Dermis blood vessel endothelial cell (primary cell): ENCODE measurements around the gene SCEL. TPM values are rescaled to one million over a fixed set of nuclear protein-coding genes. Genes with fewer than 3 reads are reported as not detected.

Experiments used
- DNase-seq: peaks from one replicate; pipeline ENCODE4 v3.0.0; 2010
- total RNA-seq: library from RNA; depleted of rRNA; stranded (reverse); fragments of >200 nt; gene quantifications from 2 replicates; pipeline ENCODE4 v1.2.3, GENCODE V29; 2014

SCEL gene
- total RNA-seq, 1 donor from 2014 or later: under 0.01 TPM

DNA sequence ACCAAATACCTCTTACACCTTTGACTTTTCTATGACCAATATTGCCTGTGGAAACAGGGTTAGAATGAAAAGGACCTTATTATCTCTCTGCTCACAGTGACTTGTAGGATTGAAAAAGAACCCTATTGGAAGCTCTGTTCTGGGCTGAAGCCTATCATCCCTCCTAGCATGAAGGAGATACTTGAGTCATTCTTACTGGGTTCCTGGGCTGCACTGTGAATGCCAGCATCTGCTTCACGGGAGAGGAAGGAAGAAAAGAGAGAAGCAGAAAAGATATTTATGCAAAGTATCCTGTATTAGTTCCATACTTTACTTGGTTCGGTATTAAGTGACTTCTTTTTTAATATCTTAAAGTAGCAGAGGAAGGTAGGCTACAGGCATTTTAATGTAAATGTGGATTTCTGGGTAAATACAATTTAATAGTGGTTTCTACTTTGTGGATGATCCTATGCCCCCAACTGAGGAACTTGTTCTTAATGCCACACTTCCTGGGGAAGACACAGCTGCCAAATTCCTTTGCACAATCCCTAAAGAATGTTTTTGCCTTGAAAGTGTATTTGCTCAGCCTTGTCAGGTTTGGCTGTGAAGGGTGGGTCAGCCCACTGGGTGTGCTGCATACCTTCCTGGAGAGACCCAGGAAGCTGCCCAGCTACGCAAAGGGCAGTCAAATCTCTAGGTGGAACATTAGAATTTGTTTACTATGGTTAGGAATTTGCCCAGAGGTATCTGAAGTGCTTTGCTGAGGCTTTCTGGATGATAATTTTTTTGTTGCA lies 13.7 kb upstream of the SCEL start:
- DNase-seq: peak; percentile 53

DNA sequence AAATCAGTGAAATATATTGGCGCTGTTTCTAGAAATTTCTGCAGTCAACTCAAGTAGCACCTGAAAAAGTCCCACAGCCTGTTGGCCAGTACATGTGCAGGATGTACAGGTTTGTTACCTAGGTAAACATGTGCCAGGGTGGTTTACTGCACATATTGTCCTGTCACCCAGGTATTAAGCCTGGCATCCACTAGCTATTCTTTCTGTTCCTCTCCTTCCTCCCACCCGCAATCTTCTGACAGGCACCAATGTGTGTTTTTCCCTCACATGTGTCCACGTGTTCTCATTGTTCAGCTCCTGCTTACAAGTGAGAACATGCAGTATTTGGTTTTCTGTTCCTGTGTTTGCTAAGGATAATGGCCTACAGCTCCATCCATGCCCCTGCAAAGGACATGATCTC lies 13.1 kb upstream of the SCEL start:
- no peak for DNase-seq

DNA sequence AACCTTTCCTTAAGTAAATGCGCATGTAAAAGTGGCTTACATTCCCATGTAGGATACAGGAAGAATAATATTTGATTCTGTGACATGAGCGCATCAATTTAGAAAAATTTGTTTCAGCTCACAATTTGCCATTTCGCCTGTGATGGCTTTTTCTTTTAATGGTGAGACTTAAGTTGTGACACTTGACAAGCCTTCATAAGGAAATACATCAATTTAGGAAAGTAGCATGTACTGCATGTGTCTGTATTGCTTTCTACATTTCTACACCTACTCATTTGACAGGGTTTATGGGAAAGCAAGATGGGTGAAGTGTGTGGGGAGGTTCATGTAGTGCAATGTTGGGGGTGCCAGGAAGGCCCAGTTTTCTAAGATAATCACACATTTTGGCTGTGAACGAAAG lies 12.1 kb upstream of the SCEL start:
- no peak for DNase-seq

DNA sequence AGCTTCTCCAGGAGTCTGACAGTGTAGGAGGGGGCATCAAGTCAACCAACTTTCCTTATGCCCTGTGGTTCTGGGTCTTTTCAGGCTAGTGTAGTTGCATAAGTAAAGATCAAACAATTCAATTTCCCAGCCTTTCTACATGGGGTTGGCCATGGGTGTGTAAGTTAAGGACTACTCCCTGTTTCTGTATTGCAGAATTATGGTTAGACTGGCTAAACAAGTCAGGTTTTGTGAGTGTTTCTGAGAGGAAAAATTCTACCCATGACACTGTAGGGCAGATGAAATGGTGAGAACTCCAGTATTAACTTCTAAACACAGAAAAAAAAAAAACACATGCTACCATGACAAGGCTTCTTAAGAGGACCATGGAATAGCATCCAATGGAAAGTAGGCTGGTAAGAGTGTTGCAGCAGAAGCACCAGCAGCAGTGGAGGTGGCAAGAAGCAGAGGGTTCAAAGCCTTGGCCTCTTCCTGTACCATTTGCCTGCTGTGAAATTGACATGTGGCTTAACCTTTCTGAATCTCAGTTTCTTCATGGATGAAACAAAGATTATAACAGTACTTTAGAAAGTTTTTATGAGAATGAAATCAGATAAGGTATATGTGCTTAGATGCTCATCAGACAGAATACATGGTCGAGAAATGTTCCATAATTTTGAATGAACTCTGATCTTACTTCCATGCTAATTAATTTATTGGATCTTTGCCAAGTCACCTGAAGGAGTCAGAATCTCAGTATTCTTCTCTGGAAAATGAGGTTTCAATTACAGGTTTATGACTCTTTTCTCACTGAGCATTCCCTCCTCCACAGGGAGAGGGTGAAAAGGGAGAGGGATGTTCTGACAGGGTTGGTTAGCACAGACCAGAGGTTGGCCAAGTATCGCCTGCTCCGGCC lies 11.4 kb upstream of the SCEL start:
- no peak for DNase-seq

DNA sequence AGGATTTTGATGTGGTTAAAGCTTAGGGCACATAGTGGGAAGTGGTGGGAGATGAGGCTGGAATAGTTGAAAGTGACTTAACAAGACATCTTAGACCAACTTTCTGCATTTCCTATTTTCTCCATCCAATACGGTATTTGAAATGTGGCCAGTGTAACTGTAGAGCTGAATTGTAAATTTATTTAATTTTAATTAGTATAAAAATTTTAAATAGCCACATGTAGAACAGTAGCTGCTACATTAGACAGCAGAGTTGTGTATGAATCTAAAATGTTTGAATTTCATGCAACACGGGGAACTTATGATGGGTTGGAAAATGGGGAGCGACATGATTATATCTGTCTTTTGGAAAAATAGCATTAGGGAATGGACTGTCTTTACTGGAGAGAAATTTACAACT lies 7.1 kb upstream of the SCEL start:
- no peak for DNase-seq

DNA sequence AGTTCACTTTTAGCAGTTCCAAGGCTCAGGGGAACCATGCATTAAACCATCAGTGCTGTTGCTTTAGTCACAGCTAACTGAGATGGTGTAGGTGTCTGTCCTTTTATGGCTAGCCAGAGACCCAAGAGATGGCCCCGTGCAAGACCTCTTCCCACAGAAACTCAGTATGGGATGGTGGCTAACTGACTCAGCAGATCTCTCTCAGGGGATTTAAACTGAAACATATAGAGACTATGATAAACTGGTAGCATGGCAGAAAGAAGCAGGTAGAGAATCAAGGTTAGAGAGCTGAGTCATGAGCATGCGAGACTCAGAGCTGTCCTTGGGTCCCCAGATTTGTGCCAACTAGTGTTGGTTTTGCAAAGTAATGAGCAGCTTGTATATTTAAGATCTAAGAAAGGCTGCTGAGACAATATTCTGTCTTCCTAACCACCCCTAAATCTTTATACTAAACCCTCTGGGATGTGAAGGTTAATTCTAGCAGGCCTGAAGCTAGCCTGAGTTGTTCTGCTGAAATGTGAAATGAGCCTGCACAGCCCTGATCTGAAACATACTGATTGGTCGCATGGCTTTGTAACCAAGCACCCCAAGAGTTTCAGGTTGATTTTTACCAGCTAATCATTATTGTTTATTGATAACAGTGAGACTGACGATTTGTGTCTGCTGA lies 6.5 kb upstream of the SCEL start:
- no peak for DNase-seq

DNA sequence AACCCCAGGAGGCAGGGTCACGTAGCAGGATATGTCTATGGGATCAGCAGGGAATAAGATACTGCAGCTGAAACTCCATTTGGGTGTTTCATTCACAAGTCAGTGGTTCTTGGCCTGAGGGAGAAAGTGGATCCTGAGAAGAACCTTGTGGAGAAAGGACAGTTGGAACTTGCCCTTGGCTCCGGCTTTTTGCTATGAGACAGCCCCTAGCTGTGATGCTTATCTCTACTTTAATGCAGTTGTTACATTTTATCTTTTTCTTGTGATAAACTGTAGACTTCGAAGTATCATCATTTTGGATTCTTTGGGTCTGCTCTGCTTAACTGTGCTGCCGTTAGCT lies 6.0 kb upstream of the SCEL start:
- DNase-seq: no peak

DNA sequence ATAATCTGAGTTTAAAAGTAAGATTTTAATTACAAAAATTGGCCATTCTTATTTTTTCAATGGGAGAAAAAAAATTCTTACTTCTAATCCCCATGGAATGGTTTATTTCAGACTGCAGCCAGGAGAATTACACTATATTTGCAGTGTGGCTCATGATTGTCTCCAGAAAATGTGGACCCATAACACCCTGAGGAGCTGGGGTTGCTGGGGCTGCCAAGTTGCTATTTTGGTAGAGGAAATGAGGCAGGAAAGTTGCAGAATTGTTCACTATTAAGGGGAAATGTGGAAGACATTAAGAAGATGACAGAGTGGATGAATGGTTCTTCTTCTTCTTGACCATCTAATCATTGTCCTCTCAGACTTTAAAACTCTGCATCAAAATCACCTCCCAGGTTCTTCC lies 4.6 kb upstream of the SCEL start:
- DNase-seq: no peak

DNA sequence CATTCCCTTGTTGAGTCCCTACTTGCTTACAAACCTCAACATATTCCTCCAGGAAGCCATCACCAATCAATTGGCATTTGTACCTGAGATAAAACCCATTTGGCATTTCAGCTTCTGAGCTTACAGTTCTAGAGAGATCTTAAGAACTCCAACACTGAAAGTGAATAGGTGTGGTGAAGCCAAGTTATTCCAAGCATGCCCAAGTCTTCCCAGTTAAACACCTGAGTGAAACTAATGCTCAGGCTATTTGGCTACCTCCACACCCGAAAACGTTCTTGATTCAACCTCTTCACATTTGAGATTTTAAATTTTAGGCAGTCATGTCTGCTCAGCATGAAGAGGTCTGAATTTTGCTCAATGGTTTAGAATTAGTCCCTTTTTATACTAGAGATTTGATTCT lies 2.5 kb upstream of the SCEL start:
- DNase-seq: no peak

DNA sequence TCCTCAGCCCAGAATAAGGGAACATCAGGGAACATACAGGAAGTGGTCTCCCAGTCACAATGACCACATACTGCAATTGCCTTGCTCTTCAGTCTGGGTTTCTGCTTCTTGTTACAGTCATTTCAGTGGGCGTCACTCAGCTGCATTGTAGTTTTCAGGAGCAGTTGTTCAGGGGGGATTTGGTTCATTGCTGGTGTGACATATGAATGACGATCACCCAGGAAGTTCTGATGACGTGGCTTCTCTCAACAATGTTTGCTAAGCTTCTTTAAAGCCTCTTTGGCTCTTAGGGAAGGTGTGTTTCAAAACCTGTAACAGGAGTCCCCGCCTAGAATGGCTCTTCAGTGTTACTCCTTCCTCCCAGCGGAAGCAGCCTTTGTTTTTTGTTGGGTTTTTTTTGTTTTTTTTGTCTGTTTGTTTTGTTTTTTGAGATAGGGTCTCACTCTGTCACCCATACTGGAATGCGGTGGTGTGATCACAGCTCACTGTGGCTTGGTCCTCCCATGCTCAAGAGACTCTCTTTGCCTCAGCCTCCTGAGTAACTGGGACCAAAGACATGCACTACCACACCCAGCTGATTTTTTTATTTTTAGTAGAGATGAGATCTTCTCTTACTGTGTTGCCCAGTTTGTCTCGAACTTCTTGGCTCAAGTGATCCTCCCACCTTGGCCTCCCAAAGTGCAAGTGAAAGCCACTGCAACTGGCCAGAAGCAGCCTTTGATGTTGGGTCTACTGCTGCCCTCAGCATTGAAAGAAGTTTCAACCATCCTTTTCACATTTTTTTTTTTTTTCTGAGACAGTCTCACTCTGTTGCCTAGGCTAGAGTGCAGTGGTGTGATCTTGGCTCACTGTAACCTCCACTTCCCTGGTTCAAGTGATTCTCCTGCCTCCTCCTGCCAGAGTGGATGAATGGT lies 1.4 kb upstream of the SCEL start:
- no peak for DNase-seq

DNA sequence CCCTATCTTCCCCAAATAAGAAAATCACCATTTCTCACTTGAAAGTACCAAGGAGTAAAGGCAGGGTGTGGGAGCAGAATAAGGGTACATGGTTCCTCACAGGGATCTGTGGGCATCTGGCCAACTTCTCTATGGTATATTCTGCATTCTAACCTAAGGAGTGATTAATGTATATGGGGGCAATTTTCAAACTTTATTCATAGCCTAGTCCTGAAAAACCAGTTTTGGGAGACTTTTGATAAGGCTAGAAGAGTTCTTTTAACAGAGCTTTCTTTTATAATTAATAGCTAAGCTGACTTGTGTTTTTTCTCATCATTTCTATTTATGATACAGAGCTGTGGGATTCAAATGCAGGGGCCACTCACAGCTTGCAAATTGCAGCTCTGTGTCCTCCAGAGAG lies 852 bp downstream of the SCEL start:
- no peak for DNase-seq

DNA sequence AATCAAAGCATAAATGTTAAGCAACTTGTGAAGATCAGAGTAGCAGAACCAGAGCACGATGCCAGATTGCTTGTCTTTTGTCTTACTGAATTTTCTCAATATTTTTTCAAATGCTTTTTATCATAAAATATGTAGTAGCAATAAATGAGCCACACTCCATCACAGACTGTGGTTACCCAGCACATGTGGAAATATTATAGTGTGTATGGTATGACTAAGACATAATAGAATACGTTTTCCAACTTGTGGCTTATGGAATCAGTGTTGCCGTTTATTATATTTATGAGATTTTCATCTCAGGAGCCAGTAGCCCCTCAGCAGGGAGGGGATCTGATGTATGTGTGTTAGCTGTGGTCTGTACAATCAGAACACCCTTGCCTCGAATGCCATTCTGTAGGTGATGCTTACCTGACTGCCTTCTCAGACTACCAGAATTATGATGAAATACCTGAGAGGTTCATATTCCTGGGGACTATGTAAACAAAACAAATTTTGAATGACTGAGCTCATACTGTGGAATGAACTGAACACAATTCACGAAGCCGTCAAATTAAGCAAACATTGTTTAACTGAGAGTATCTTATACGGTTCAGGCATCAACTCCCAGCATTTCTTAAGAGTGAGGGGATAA lies 1.9 kb downstream of the SCEL start:
- no peak for DNase-seq

DNA sequence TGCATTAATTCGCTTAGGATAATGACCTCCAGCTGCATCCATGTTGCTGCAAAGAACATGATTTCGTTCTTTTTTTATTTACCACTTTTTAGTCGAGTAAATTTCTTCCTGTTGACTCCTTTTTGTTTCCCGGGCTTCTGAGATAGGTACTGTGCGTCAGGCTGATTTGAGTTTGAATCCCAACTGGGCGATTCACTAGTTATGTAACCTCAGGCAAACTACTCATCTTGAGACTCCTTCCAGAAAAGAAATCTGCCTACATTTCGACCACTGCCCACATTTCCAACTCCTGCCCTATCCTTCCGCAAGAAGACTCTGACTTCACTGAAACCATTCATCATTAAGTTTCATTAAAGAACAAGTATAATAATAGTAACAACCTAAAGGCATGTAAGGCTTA lies 8.2 kb downstream of the SCEL start:
- no peak for DNase-seq

DNA sequence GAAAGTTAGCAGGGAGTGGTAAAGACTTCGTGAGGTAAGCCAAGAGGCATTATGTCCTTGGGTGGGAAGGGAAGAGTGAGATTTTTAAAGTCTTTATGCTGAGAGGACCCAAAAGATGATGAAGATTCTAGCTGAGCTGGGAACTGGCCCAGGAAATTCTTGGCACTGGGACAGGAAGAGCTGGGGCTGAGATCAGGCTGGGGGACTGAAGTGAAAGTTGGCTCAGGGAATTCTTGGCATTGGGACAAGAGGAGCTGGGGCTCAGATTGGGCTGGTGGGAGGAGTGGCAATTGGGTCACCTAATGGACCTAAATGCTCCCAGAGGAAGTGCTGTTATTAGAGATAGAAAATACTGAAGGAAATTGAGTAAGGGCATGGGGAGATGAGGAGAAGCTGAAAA lies 8.8 kb downstream of the SCEL start:
- DNase-seq: peak; percentile 59

DNA sequence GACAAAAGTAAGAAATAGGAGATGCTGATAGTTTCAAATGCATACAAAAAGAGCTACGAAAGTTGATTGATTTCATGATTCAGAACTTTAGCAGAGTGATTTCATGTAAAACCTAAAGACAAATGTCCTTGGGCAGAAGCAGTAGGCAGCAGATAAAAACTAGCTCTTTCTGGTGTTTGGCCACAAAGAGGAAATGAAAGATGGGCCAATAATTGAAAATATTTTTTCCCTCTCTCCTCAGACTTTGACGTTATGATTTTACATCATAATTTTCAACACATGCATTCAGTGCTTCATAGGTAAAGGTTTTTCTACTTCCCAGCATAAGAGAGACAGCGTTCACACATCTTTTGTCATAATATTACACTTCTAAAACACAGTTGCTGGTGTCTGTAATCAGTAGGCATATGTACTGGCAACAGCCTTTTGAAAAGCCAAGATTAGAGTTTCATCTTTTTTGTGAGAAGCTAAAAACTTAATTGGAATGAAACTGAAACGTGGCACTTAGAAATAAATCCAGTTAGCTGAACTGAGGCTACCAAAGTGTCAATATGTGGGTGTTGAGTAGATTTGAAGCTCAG lies 9.3 kb downstream of the SCEL start:
- no peak for DNase-seq

DNA sequence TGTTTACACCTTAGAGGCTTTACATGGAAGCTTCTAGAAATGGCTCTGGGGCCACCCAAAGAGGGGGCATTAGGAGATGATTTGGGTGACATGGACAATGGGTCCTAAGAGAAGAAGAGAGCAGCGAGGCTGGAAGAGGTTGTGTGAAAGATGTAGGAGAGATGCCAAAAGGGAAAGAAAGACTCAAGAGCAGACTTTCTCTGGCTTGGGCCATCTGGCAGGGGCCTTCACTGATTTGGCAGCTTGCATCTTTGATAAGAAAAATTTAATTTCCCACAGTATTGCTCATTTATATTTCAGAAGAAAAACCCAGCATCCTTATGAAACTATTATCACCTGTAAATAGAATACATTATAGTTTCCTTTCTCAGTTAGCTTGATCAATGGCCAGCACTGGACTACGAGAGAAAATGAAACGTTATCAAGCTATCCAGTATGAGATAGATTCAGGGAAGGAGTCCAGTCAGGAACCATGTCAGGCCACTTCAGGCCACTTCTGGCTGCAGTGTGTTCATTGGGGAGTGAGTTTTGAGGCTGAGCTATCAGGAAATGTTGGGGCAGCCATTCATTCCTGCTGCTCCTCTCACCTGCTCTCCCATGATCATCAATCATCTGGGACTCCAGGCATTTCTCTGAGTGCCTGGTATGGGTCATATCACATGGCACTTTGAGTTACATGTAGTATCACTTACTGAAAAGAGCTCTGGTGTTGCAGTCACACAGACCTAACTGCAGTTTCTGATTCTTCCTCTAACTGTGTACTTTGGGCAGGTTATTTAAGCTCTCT lies 10.3 kb downstream of the SCEL start:
- DNase-seq: no peak

DNA sequence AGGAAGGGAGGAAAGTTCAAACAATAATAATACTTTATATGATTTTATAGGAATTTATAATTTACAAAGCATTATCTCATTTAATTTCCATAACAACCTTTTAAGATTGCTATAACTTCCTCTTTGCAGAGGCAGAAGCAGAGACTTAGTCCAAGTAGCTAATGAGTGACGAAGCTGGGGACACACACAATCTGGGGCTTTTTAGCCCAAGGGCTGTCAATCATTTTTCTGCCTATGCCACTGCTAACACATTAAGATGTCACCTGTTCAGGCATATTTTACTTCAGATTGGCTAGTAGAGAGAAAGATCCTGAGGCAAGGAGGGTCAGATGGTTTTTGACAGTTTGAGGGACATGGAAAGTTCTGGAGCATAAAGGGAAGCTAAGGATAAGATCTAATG lies 12.6 kb downstream of the SCEL start:
- DNase-seq: no peak

DNA sequence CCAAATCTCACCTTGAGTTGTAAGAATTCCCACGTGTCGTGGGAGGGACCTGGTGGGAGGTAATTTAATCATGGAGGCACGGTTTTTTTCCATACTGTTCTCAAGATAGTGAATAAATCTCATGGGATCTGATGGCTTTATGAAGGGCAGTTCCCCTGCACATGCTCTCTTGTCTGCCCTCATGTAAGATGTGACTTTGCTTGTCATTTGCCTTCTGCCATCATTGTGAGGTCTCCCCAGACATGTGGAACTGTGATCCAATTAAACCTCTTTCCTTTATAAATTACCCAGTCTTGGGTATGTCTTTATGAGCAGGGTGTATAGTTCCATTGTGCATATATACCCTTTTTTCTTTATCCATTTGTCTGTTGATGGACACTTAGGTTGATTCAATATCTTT lies 13.1 kb downstream of the SCEL start:
- DNase-seq: no peak

DNA sequence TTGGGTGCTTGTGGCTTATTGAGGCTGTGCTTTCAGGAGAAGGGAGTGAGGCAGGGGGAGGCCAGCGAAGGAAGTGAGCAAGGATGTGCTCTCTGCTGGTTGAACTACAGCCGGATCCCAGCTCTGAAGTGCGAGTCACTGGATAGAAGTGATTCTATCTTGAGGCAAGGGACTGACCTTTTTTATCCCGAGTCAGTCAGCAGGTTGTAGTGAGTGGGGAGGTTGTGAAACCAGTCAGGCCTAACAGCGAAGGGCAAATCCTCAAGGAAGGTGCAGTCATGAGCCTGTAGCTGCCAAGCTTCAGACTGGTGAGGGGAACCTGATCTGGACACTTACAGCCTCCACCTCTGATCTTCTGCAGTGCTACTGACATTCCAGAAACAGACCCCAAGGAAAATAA lies 18.6 kb downstream of the SCEL start:
- no peak for DNase-seq

DNA sequence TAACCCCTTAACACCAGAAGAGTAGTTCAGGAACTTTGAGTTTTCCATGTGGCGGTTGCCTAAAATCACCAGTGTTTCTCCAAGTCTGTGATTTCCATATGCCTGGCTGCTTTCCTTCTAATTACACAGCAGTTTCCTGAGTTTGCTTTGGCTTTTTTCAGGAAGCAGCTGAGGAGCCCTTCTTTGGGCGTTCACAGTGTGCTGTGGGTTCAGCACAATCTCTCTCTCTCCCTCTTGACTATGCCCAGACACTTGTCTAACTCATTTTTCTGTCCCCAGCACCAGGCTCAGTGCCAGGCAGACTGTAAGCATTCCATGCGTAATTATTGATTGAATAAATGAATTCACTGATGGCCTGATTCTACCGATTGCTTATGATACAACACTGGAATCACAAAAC lies 19.7 kb downstream of the SCEL start:
- peak; percentile 63 for DNase-seq

DNA sequence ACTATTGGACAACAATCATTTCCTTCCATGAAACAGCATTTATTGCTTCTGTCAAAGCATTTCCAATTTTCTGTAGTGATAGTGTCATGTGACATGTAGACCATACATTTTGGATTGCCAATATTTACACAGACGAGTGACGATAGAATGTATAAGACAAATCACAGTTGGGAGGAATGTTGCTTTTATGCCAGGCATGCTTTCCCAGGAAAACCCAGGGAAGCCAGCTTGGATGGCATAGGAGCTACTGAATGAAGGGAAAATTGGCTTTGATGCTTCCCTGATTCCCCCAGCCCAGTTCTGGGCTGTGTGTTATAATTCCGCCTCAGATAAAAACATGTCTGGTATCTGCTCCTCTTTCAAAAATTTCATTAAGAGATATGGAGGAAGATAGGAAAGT lies 22.5 kb downstream of the SCEL start:
- DNase-seq: no peak
